ENCODE data around the gene KCNE2.

The KCNE2 gene

GRCh38 chr21:34353182-34353581 lies 10.6 kb upstream of the KCNE2 start:
- peaks cover 90% of the 10 kb centered on the region for H3K27me3 ChIP-seq (ENCODE audit: insufficient read depth, low read depth, severe bottlenecking)
- no peak overlapping the region for H3K4me3 ChIP-seq (ENCODE audit: low read depth, low read length)
- H3K27ac ChIP-seq: no peak overlapping the region
- TF ChIP-seq, protein P1, sequence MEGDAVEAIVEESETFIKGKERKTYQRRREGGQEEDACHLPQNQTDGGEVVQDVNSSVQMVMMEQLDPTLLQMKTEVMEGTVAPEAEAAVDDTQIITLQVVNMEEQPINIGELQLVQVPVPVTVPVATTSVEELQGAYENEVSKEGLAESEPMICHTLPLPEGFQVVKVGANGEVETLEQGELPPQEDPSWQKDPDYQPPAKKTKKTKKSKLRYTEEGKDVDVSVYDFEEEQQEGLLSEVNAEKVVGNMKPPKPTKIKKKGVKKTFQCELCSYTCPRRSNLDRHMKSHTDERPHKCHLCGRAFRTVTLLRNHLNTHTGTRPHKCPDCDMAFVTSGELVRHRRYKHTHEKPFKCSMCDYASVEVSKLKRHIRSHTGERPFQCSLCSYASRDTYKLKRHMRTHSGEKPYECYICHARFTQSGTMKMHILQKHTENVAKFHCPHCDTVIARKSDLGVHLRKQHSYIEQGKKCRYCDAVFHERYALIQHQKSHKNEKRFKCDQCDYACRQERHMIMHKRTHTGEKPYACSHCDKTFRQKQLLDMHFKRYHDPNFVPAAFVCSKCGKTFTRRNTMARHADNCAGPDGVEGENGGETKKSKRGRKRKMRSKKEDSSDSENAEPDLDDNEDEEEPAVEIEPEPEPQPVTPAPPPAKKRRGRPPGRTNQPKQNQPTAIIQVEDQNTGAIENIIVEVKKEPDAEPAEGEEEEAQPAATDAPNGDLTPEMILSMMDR (IDR thresholded peaks at IDR 0.05; ENCODE audit: low read depth, low read length): no peak
- no peaks in the 10 kb centered on the region for H3K36me3 ChIP-seq
- peaks cover 6% of the 10 kb centered on the region for H3K9me3 ChIP-seq (ENCODE audit: severe bottlenecking)
- DNase-seq: no peak

GRCh38 chr21:34354836-34355235 lies 9.0 kb upstream of the KCNE2 start:
- Histone ChIP-seq H3K9me3 (ENCODE audit: severe bottlenecking) (peaks cover 9% of the 10 kb centered on the region), H3K27me3 (ENCODE audit: insufficient read depth, low read depth, severe bottlenecking) (peaks cover 87% of the 10 kb centered on the region), H3K36me3 (no peaks in the 10 kb centered on the region), H3K4me3 (ENCODE audit: low read depth, low read length) (no peak overlapping the region), H3K27ac (no peak overlapping the region)
- DNase-seq: no peak
- TF ChIP-seq, protein P1 (IDR thresholded peaks at IDR 0.05; ENCODE audit: low read depth, low read length): no peak

- Histone ChIP-seq H3K27ac (no peak overlapping the region), H3K36me3 (no peaks in the 10 kb centered on the region), H3K27me3 (ENCODE audit: insufficient read depth, low read depth, severe bottlenecking) (peaks cover 87% of the 10 kb centered on the region), H3K4me3 (ENCODE audit: low read depth, low read length) (no peak overlapping the region), H3K9me3 (ENCODE audit: severe bottlenecking) (peaks cover 9% of the 10 kb centered on the region)
- DNase-seq: no peak
- TF ChIP-seq, protein P1 (IDR thresholded peaks at IDR 0.05; ENCODE audit: low read depth, low read length): no peak
Observed at GRCh38 chr21:34355570-34355969, 8.2 kb upstream of the KCNE2 start.

- H3K4me3 ChIP-seq (ENCODE audit: low read depth, low read length): no peak overlapping the region
- DNase-seq: no peak
- peaks cover 77% of the 10 kb centered on the region for H3K27me3 ChIP-seq (ENCODE audit: insufficient read depth, low read depth, severe bottlenecking)
- H3K27ac ChIP-seq: no peak overlapping the region
- no peaks in the 10 kb centered on the region for H3K36me3 ChIP-seq
- TF ChIP-seq, protein P1 (IDR thresholded peaks at IDR 0.05; ENCODE audit: low read depth, low read length): no peak
- H3K9me3 ChIP-seq (ENCODE audit: severe bottlenecking): peaks cover 6% of the 10 kb centered on the region
Observed at GRCh38 chr21:34357889-34358288, 5.9 kb upstream of the KCNE2 start.

DNA sequence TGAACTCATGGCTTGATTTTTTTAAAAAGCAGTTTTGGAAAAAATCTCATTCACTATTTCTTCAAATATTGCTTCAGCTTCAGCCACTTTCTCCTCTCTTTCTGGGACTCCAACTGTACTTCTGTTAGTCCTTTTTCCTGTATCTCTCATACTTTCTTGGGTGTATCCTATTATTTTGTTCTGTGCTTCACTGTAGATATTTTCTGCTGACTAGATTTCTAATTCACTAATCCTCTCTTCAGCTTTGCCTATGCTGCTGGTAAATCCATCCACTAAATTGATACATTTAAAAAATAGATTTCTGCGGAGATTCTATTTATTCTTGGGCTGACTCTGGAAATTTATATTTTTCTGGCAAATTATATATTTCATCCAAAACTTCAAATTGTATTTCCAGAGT lies 4.9 kb upstream of the KCNE2 start:
- no peak overlapping the region for H3K27ac ChIP-seq

More for the DNA sequence above, 4.9 kb upstream of the KCNE2 start:
- peaks cover 6% of the 10 kb centered on the region for H3K9me3 ChIP-seq (ENCODE audit: severe bottlenecking)
- H3K36me3 ChIP-seq: no peaks in the 10 kb centered on the region
- TF ChIP-seq, protein P1 (IDR thresholded peaks at IDR 0.05; ENCODE audit: low read depth, low read length): no peak
- DNase-seq: no peak
- H3K27me3 ChIP-seq (ENCODE audit: insufficient read depth, low read depth, severe bottlenecking): peaks cover 68% of the 10 kb centered on the region
- no peak overlapping the region for H3K4me3 ChIP-seq (ENCODE audit: low read depth, low read length)

Measured in WERI-Rb-1 (cell line).